ENCODE data around the gene ATRNL1. TPM values are rescaled to one million over a fixed set of nuclear protein-coding genes. Genes with fewer than 3 reads are reported as not detected.
A peak's percentile ranks its signal among the peaks of the same experiment; 100 is the strongest.

Gene ATRNL1
- total and polyA plus RNA-seq, 2 of the 8 experiments (the other 6 are each of a cell fraction or from before 2014, with no cell fraction given) = 5.1 to 17.6 TPM

DNA sequence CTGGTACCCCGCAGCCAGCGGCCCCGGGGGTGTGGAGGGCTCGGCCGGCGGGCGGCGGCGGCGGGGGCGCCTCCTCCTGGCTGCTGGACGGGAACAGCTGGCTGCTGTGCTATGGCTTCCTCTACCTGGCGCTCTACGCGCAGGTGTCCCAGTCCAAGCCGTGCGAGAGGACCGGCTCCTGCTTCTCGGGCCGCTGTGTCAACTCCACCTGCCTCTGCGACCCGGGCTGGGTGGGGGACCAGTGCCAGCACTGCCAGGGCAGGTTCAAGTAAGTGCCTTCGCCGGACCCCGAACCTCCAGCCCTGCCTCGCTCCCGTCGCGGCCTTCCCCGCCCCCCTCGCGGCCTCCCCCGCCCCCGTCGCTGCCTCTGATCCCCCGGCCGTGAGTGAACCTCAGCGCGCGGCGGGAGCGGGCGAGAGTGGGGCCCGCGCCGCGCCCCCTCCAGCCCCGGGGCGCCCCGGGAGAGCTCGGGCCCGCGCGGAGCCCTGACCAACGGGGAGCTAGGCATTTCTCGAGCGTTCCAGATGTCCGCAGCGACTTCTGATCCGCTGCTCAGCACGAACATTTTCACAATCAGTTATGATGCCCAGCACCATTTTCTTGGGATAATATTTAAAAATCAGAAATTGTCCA, 727 bp downstream of the ATRNL1 start (continued):
- TF ChIP-seq JUN (IDR thresholded peaks at IDR 0.05; ENCODE audit: low read depth, low read length) (no peak), SIN3A (conservative IDR thresholded peaks at IDR 0.05 in 1 of 2, IDR thresholded peaks at IDR 0.05 in 1 of 2; ENCODE audit: low read depth in 1 of 2, low read length in 2 of 2) (peak in 1 of 2 experiments; percentile 56; a peak in 1 of 4 replicates), KDM1A (IDR thresholded peaks at IDR 0.05; ENCODE audit: borderline replicate concordance, low read length) (0 out of 2 replicates have a peak, but pooled peaks have one; percentile 33), YY1 (IDR thresholded peaks at IDR 0.05; ENCODE audit: low read depth, low read length) (no peak), KDM4A (IDR thresholded peaks at IDR 0.05; ENCODE audit: low read depth, low read length, severe bottlenecking) (peak; percentile 30), RXRA (IDR thresholded peaks at IDR 0.05; ENCODE audit: insufficient read depth, low read depth, low read length) (no peak), POLR2A (IDR thresholded peaks at IDR 0.05; ENCODE audit: control extremely low read depth in 1 of 2, low read depth in 2 of 2, low read length in 2 of 2) (no peak), SIX5 (IDR thresholded peaks at IDR 0.05; ENCODE audit: low read depth, low read length) (no peak), GABPA (IDR thresholded peaks at IDR 0.05; ENCODE audit: borderline replicate concordance, insufficient read depth, low read length) (no peak), ASH2L (IDR thresholded peaks at IDR 0.05; ENCODE audit: low read length) (peak; percentile 79)
- TF ChIP-seq, protein P1, sequence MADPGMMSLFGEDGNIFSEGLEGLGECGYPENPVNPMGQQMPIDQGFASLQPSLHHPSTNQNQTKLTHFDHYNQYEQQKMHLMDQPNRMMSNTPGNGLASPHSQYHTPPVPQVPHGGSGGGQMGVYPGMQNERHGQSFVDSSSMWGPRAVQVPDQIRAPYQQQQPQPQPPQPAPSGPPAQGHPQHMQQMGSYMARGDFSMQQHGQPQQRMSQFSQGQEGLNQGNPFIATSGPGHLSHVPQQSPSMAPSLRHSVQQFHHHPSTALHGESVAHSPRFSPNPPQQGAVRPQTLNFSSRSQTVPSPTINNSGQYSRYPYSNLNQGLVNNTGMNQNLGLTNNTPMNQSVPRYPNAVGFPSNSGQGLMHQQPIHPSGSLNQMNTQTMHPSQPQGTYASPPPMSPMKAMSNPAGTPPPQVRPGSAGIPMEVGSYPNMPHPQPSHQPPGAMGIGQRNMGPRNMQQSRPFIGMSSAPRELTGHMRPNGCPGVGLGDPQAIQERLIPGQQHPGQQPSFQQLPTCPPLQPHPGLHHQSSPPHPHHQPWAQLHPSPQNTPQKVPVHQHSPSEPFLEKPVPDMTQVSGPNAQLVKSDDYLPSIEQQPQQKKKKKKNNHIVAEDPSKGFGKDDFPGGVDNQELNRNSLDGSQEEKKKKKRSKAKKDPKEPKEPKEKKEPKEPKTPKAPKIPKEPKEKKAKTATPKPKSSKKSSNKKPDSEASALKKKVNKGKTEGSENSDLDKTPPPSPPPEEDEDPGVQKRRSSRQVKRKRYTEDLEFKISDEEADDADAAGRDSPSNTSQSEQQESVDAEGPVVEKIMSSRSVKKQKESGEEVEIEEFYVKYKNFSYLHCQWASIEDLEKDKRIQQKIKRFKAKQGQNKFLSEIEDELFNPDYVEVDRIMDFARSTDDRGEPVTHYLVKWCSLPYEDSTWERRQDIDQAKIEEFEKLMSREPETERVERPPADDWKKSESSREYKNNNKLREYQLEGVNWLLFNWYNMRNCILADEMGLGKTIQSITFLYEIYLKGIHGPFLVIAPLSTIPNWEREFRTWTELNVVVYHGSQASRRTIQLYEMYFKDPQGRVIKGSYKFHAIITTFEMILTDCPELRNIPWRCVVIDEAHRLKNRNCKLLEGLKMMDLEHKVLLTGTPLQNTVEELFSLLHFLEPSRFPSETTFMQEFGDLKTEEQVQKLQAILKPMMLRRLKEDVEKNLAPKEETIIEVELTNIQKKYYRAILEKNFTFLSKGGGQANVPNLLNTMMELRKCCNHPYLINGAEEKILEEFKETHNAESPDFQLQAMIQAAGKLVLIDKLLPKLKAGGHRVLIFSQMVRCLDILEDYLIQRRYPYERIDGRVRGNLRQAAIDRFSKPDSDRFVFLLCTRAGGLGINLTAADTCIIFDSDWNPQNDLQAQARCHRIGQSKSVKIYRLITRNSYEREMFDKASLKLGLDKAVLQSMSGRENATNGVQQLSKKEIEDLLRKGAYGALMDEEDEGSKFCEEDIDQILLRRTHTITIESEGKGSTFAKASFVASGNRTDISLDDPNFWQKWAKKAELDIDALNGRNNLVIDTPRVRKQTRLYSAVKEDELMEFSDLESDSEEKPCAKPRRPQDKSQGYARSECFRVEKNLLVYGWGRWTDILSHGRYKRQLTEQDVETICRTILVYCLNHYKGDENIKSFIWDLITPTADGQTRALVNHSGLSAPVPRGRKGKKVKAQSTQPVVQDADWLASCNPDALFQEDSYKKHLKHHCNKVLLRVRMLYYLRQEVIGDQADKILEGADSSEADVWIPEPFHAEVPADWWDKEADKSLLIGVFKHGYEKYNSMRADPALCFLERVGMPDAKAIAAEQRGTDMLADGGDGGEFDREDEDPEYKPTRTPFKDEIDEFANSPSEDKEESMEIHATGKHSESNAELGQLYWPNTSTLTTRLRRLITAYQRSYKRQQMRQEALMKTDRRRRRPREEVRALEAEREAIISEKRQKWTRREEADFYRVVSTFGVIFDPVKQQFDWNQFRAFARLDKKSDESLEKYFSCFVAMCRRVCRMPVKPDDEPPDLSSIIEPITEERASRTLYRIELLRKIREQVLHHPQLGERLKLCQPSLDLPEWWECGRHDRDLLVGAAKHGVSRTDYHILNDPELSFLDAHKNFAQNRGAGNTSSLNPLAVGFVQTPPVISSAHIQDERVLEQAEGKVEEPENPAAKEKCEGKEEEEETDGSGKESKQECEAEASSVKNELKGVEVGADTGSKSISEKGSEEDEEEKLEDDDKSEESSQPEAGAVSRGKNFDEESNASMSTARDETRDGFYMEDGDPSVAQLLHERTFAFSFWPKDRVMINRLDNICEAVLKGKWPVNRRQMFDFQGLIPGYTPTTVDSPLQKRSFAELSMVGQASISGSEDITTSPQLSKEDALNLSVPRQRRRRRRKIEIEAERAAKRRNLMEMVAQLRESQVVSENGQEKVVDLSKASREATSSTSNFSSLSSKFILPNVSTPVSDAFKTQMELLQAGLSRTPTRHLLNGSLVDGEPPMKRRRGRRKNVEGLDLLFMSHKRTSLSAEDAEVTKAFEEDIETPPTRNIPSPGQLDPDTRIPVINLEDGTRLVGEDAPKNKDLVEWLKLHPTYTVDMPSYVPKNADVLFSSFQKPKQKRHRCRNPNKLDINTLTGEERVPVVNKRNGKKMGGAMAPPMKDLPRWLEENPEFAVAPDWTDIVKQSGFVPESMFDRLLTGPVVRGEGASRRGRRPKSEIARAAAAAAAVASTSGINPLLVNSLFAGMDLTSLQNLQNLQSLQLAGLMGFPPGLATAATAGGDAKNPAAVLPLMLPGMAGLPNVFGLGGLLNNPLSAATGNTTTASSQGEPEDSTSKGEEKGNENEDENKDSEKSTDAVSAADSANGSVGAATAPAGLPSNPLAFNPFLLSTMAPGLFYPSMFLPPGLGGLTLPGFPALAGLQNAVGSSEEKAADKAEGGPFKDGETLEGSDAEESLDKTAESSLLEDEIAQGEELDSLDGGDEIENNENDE (IDR thresholded peaks at IDR 0.05; ENCODE audit: insufficient replicate concordance, low read length) = no peak

All from H1 (cell line).